ENCODE measurements around the gene DPH1.
A peak's percentile ranks its signal among the peaks of the same experiment; 100 is the strongest.

The DPH1 gene

GRCh38 chr17:2050300-2051060 is 20.5 kb downstream of the DPH1 start:
- DNase-seq (ENCODE audit: low spot score), result peak; percentile 53

- no peak for DNase-seq (ENCODE audit: low spot score)
Observed at GRCh38 chr17:2051061-2051932, 21.3 kb downstream of the DPH1 start.

GRCh38 chr17:2051933-2052559 is 22.1 kb downstream of the DPH1 start:
- no peak for DNase-seq (ENCODE audit: low spot score)

DNA sequence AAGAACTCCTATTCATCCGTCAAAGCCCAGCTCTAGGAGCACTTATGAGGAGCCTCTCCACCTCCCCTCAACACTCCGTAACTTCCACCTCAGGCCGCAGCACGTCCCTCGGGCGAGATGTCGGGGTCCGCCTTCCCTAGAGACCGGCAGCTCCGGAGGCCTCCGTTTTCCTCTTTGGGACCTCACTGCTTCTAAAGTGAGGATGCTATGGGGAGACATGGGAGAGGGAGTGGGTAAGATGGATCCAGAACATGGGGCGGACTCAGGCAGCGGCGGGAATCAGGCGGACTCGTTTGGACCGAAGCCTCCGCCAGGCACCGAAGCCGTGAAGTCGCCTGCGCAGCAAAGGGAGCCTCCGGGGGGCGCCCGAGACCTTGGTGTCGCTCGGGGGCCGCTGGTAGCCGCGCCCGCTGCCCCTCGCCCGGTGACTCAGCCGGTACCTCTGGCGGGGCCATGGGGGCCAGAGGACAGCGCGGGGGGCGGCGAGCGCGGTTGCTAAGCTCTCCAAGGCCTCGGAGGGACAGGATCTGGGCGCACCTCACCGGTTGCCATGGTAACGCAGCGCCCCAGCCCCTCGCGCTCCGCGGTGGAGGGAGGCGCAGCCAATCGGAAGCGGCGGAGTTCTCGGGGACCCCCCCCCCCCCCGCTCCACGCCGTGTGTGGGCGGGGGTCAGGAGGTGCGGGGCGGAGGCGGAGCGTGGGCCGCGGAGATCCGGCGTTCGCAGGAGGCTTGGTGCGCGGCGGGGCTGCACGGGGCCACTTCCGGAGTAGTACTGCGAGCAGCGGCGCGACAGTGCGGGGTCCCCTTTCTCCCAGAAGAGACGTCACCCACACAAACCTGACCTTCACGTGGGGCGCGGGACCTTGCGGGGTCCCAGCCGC is 23.7 kb downstream of the DPH1 start:
- DNase-seq (ENCODE audit: low spot score), result no peak

DNA sequence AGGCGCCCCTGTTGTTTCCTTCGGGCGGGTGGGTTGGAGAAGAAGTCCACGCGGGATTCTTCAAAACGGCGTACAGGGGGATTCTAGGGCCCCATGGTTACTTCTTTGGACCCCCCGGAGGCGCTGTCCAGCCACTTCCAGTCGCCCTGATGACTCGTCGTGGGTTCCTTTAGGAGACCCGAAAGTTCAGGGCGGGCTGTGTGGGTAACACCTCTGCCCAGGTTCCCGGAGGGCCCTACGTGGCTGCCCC is 24.2 kb downstream of the DPH1 start:
- no peak for DNase-seq (ENCODE audit: low spot score)

DNA sequence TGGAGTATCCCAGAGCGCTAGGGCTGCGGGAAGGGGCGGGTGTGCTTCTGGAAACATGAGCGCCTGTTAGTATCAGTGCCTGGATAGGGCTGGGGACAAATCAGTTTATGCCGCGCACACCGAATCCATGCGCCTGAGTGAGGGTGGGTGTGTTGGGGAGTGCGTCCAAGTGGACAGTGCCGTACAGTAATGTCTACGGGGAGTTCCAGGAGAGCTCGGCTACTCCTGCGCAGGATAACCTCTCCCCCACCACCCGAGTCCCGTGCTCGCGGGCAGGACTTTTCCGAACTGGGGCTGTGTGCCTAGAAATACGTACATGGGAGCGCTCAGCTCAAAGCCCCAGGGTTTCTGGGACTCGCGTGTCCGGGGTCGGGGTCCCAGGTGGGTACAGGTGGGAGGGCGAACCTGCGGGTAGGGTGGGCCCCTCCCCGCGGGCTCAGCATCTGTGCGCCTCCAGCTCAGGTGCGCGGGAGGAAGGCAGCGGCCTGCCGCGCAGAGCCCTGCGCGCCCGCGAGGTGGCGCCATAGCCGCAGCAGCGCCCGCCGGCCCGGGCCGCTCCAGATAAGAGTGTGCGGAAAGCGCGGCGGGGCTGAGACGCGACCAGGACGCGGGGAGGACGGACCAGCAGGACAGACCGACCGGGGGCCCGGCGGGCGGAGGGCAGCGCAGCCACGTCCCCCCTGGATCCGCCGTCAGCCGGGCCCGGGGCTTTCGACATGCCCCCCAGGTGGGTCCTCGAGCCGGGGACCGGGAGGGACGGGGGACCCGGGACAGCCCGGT is 24.7 kb downstream of the DPH1 start, which contains the start of gene HIC1:
TSS of gene HIC1 (plus strand) at position 592 of the 780 bp plus-strand sequence. CDS start 1,588 bp downstream, outside the sequence.
- DNase-seq (ENCODE audit: low spot score), result no peak

DNA sequence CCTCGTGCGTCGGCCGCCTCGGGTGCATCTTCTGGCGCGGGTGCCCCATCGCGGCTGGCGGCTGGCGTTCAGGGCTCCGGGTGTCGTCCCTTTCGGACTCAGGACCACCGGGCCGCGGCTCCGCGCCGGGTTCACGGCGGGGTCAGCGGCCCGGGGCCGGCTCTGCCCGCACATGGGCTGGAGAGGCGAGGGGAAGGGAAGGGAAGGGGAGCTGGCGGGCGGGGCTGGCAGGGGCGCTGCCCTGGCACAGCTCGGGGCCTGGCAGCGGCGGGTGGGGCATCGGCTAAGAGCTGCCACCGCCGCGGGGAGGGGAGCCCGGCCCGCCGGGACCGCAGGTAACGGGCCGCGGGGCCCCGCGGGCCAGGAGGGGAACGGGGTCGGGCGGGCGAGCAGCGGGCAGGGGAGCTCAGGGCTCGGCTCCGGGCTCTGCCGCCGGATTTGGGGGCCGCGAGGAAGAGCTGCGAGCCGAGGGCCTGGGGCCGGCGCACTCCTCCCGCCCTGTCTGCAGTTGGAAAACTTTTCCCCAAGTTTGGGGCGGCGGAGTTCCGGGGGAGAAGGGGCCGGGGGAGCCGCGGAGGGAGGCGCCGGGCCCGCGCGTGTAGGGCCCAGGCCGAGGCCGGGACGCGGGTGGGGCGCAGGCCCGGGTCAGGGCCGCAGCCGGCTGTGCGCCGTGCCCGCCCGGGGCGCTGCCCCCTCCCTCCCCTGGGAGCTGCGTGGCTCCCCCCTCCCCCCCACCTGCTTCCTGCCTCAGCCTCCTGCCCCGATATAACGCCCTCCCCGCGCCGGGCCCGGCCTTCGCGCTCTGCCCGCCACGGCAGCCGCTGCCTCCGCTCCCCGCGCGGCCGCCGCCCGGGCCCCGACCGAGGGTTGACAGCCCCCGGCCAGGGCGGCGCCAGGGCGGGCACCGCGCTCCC is 25.6 kb downstream of the DPH1 start:
- DNase-seq (ENCODE audit: low spot score), result no peak

- no peak for DNase-seq (ENCODE audit: low spot score)
Observed at GRCh38 chr17:2056206-2057174, 26.5 kb downstream of the DPH1 start.

GRCh38 chr17:2057175-2057759 is 27.3 kb downstream of the DPH1 start:
- DNase-seq (ENCODE audit: low spot score), result no peak

DNA sequence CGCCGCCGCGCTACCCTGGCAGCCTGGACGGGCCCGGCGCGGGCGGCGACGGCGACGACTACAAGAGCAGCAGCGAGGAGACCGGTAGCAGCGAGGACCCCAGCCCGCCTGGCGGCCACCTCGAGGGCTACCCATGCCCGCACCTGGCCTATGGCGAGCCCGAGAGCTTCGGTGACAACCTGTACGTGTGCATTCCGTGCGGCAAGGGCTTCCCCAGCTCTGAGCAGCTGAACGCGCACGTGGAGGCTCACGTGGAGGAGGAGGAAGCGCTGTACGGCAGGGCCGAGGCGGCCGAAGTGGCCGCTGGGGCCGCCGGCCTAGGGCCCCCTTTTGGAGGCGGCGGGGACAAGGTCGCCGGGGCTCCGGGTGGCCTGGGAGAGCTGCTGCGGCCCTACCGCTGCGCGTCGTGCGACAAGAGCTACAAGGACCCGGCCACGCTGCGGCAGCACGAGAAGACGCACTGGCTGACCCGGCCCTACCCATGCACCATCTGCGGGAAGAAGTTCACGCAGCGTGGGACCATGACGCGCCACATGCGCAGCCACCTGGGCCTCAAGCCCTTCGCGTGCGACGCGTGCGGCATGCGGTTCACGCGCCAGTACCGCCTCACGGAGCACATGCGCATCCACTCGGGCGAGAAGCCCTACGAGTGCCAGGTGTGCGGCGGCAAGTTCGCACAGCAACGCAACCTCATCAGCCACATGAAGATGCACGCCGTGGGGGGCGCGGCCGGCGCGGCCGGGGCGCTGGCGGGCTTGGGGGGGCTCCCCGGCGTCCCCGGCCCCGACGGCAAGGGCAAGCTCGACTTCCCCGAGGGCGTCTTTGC is 28.0 kb downstream of the DPH1 start:
- no peak for DNase-seq (ENCODE audit: low spot score)

DNA sequence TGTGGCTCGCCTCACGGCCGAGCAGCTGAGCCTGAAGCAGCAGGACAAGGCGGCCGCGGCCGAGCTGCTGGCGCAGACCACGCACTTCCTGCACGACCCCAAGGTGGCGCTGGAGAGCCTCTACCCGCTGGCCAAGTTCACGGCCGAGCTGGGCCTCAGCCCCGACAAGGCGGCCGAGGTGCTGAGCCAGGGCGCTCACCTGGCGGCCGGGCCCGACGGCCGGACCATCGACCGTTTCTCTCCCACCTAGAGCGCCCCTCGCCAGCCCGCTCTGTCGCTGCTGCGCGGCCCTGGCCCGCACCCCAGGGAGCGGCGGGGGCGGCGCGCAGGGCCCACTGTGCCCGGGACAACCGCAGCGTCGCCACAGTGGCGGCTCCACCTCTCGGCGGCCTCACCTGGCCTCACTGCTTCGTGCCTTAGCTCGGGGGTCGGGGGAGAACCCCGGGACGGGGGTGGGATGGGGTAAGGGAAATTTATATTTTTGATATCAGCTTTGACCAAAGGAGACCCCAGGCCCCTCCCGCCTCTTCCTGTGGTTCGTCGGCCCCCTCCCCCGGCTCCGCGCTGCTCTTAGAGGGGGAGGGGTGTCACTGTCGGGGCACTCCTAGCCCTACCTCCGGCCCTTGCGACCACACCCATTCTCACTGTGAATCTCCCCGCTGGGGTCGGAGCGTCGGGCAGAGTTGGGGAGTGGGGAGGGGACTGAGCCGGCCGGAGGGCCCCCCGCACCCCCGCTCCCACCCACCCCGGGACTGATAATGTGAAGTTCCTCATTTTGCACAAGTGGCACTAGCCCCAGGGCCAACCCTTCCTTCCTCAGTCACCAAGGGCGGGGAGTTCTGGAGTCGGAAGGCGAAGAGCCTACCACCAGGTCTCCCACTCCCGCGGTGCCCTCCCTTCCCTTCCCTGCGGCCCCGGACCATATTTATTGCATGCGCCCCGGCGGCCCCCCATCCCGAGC is 28.9 kb downstream of the DPH1 start:
- DNase-seq (ENCODE audit: low spot score), result no peak

DNA sequence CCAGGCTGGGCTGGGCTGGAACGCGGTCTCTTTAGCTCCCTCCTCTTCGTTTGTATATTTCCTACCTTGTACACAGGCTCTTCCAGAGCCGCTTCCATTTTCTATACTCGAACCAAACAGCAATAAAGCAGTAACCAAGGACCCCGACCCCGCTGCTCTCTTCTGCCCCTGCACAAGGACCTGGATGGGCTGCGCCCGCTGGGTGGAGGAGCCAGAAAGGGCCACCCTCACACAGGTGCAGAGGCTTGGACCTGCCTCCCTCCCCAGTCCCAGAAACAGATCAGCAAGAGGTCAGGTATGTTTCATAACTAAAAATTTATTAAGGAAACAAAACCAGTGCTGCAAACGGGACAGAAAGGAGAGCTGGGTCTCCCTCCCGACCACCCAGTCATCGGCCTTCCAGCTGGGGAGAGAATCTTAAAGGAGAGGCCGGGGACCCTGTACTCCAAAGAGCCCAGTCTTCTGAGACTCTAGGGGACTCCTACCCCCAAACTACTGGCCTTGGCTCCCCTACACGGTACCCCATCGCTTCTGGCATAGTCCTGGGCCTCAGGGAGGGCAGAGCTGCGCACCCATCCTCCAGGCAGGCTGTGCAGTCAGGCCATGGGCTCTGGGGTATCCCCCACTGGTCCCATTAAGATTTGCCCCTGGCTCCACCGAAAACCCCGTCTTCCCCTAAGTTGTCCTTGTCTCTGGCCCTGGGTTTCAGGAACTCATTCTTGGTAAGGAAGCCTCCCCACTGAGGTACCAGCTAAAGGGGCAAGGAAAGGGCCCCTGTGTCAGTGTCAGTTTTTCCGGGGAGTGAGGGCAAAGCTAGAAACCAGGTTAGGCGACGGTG is 29.8 kb downstream of the DPH1 start:
- DNase-seq (ENCODE audit: low spot score), result no peak

- DNase-seq (ENCODE audit: low spot score), result no peak
Observed at GRCh38 chr17:2060385-2060658, 30.4 kb downstream of the DPH1 start.

GRCh38 chr17:2060681-2061440 is 30.9 kb downstream of the DPH1 start:
- no peak for DNase-seq (ENCODE audit: low spot score)

DNA sequence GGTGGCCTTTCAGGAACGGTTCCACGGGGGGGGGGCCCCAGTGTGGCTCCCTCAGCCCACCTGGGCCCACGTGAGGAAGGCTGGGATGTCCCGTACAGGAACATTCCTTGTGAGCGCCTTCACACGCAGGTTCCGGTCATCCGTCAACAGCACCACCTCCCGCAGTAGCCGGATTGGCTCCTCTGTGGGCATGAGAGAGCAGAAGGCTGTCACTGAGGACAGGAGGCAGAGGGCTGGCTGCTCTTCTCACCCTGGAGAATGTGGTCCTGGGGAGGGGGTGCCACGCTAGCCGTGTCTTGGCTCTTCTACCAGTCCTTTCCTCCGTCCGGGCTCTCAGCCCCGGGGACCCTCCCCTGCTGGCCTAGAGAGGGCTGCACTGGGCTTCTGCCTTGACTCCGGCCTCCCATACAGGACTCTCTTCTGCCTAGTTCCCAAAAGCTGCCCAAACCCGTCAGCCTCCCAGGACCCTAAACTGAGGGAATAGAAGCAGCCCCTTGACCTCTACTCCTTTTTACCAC is 31.5 kb downstream of the DPH1 start:
- no peak for DNase-seq (ENCODE audit: low spot score)

Data from pons (tissue), 1 donor.